HEK293 (cell line): ENCODE measurements around the gene HERC5.

ENCODE experiments used
- CTCF ChIA-PET: fragments of 350-600 bp; formaldehyde crosslinking; extraction: SDS; loops from one replicate; lab custom pipeline; 2021; ENCODE audit warnings: antibody characterized with exemption; lab: Yijun Ruan, JAX
- POLR2A ChIA-PET: fragments of 300-600 bp; formaldehyde crosslinking; extraction: SDS; loops from one replicate; lab custom pipeline; 2020; ENCODE audit warnings: antibody characterized with exemption, inconsistent platforms; lab: Yijun Ruan, JAX
- H3K27ac ChIP-seq: fragments of 200-500 bp; sonication (Bioruptor generic); 2 replicates; pipeline ENCODE4 v1.5.1; 2014; ENCODE audit warnings: low read depth, low read length, control low read depth, inconsistent platforms; ENCODE audit errors: extremely low read depth
- H3K36me3 ChIP-seq, 2 experiments: fragments of 200-500 bp in 1 of 2; sonication (Bioruptor generic) in 1 of 2; 1 replicate in 1 of 2; 2 replicates in 1 of 2; pipeline ENCODE4 v1.5.1; 2014 to 2017; ENCODE audit warnings: inconsistent platforms in 2 of 2, low read length in 2 of 2; ENCODE audit not compliant: control insufficient read depth in 2 of 2, insufficient read depth in 1 of 2
- H3K4me1 ChIP-seq: fragments of 200-500 bp; sonication (Bioruptor generic); 2 replicates; pipeline ENCODE4 v1.5.1; 2014; ENCODE audit warnings: mild to moderate bottlenecking, low read length, inconsistent platforms; ENCODE audit not compliant: control insufficient read depth, insufficient read depth
- H3K4me3 ChIP-seq: 2 replicates; pipeline ENCODE4 v1.5.1; 2011; ENCODE audit warnings: low read depth, mild to moderate bottlenecking, control low read depth, low read length, moderate library complexity
- H3K9me3 ChIP-seq: fragments of 200-500 bp; sonication (Bioruptor generic); 2 replicates; pipeline ENCODE4 v1.5.1; 2014; ENCODE audit warnings: low read depth, low read length, inconsistent platforms; ENCODE audit not compliant: control insufficient read depth, insufficient read depth
- KLF17 ChIP-seq: fragments of 450-650 bp; formaldehyde crosslinking; IDR thresholded peaks from 2 replicates; pipeline ENCODE4 v1.5.1; 2016; ENCODE audit warnings: missing biosample characterization, missing genetic modification characterization
- KLF7 ChIP-seq: fragments of 450-650 bp; formaldehyde crosslinking; IDR thresholded peaks from 2 replicates; pipeline ENCODE4 v1.5.1; 2016; ENCODE audit warnings: missing biosample characterization, missing genetic modification characterization, borderline replicate concordance
- PATZ1 ChIP-seq: fragments of 450-650 bp; formaldehyde crosslinking; IDR thresholded peaks from 2 replicates; pipeline ENCODE4 v1.5.1; 2016; ENCODE audit warnings: missing biosample characterization, missing genetic modification characterization
- PRDM2 ChIP-seq: fragments of 450-650 bp; formaldehyde crosslinking; IDR thresholded peaks from 2 replicates; pipeline ENCODE4 v1.5.1; 2016; ENCODE audit warnings: missing biosample characterization, missing genetic modification characterization, borderline replicate concordance
- SALL2 ChIP-seq: fragments of 450-650 bp; formaldehyde crosslinking; IDR thresholded peaks from 2 replicates; pipeline ENCODE4 v1.5.0; 2017; ENCODE audit warnings: missing biosample characterization, mild to moderate bottlenecking, missing genetic modification characterization, borderline replicate concordance
- SP2 ChIP-seq: fragments of 450-650 bp; formaldehyde crosslinking; IDR thresholded peaks from 2 replicates; pipeline ENCODE4 v1.5.1; 2016; ENCODE audit warnings: missing biosample characterization, missing genetic modification characterization
- YY2 ChIP-seq: fragments of 450-650 bp; formaldehyde crosslinking; IDR thresholded peaks from 2 replicates; pipeline ENCODE4 v1.5.1; 2016; ENCODE audit warnings: missing biosample characterization, missing genetic modification characterization
- ZBTB17 ChIP-seq: fragments of 450-650 bp; formaldehyde crosslinking; IDR thresholded peaks from 2 replicates; pipeline ENCODE4 v1.5.1; 2016; ENCODE audit warnings: missing biosample characterization, missing genetic modification characterization
- ZBTB20 ChIP-seq: fragments of 450-650 bp; formaldehyde crosslinking; IDR thresholded peaks from 2 replicates; pipeline ENCODE4 v1.5.1; 2016; ENCODE audit warnings: missing biosample characterization, missing genetic modification characterization
- ZEB2 ChIP-seq: fragments of 450-650 bp; formaldehyde crosslinking; IDR thresholded peaks from 2 replicates; pipeline ENCODE4 v1.5.1; 2016; ENCODE audit warnings: missing biosample characterization, missing genetic modification characterization
- ZNF114 ChIP-seq: fragments of 450-650 bp; formaldehyde crosslinking; IDR thresholded peaks from 2 replicates; pipeline ENCODE4 v1.5.0; 2017; ENCODE audit warnings: missing biosample characterization, missing genetic modification characterization
- ZNF138 ChIP-seq: fragments of 450-650 bp; formaldehyde crosslinking; IDR thresholded peaks from 2 replicates; pipeline ENCODE4 v1.5.1; 2016; ENCODE audit warnings: missing biosample characterization, missing genetic modification characterization, borderline replicate concordance
- ZNF175 ChIP-seq: fragments of 450-650 bp; formaldehyde crosslinking; IDR thresholded peaks from 2 replicates; pipeline ENCODE4 v1.5.1; 2016; ENCODE audit warnings: missing biosample characterization, missing genetic modification characterization
- ZNF24 ChIP-seq: fragments of 450-650 bp; formaldehyde crosslinking; IDR thresholded peaks from 2 replicates; pipeline ENCODE4 v1.5.1; 2016; ENCODE audit warnings: missing biosample characterization, missing genetic modification characterization
- ZNF280D ChIP-seq: fragments of 450-650 bp; formaldehyde crosslinking; IDR thresholded peaks from 2 replicates; pipeline ENCODE4 v1.5.1; 2016; ENCODE audit warnings: missing biosample characterization, missing genetic modification characterization
- ZNF433 ChIP-seq: fragments of 450-650 bp; formaldehyde crosslinking; IDR thresholded peaks from 2 replicates; pipeline ENCODE4 v1.5.1; 2016; ENCODE audit warnings: missing biosample characterization, missing genetic modification characterization, low read depth
- ZNF623 ChIP-seq: fragments of 450-650 bp; formaldehyde crosslinking; IDR thresholded peaks from 2 replicates; pipeline ENCODE4 v1.5.1; 2016; ENCODE audit warnings: missing biosample characterization, missing genetic modification characterization
- ZNF626 ChIP-seq: fragments of 450-650 bp; sonication (Bioruptor Pico); formaldehyde crosslinking; IDR thresholded peaks from 2 replicates; pipeline ENCODE4 v1.5.1; 2018; ENCODE audit warnings: missing biosample characterization, missing genetic modification characterization, inconsistent platforms
- ZNF654 ChIP-seq: fragments of 450-650 bp; formaldehyde crosslinking; IDR thresholded peaks from 2 replicates; pipeline ENCODE4 v1.5.1; 2016; ENCODE audit warnings: low read depth, missing biosample characterization, missing genetic modification characterization
- ZNF664 ChIP-seq: fragments of 450-650 bp; formaldehyde crosslinking; IDR thresholded peaks from 2 replicates; pipeline ENCODE4 v1.5.1; 2016; ENCODE audit warnings: missing biosample characterization, missing genetic modification characterization
- ZNF707 ChIP-seq: fragments of 450-650 bp; formaldehyde crosslinking; IDR thresholded peaks from 2 replicates; pipeline ENCODE4 v1.5.1; 2016; ENCODE audit warnings: missing biosample characterization, missing genetic modification characterization
- ZNF747 ChIP-seq: fragments of 450-650 bp; formaldehyde crosslinking; IDR thresholded peaks from 2 replicates; pipeline ENCODE4 v1.5.1; 2016; ENCODE audit warnings: missing biosample characterization, missing genetic modification characterization
- ZNF785 ChIP-seq: fragments of 450-650 bp; formaldehyde crosslinking; IDR thresholded peaks from 2 replicates; pipeline ENCODE4 v1.5.1; 2016; ENCODE audit warnings: missing biosample characterization, missing genetic modification characterization

The HERC5 gene

GRCh38 chr4:88458104-88458740, 1.3 kb downstream of the HERC5 start:
- no peak overlapping the region for H3K4me3 ChIP-seq
- POLR2A ChIA-PET = interaction anchor here (1.7 to 2.0 kb wide), 2 partner anchors 79 to 174 kb away, joined by 6 to 12 read pairs; partner anchors contain the start of genes HERC6 and PPM1K
- H3K4me1 ChIP-seq = no peaks in the 10 kb centered on the region
- TF ChIP-seq YY2 (tag by site-specific recombination) (no peak), SALL2 (tag by site-specific recombination) (no peak), ZNF747 (tag by site-specific recombination) (no peak), PRDM2 (tag by site-specific recombination) (no peak), SP2 (tag by site-specific recombination) (no peak), ZNF626 (tag by site-specific recombination) (no peak)
- H3K27ac ChIP-seq = no peak overlapping the region
- CTCF ChIA-PET = no interaction called here
- H3K36me3 ChIP-seq = peaks cover 0 to 16% of the 10 kb centered on the region in 2 experiments; a peak in 2 of 3 replicates
- no peaks in the 10 kb centered on the region for H3K9me3 ChIP-seq

- POLR2A ChIA-PET = interaction anchor here (1.2 kb wide), 1 partner anchor 9 kb away, joined by 3 read pairs; the partner anchor contains the start of gene HERC5
- Histone ChIP-seq H3K4me1 (no peaks in the 10 kb centered on the region), H3K9me3 (no peaks in the 10 kb centered on the region), H3K27ac (no peak overlapping the region), H3K36me3 (peaks cover 0 to 76% of the 10 kb centered on the region in 2 experiments; a peak in 2 of 3 replicates), H3K4me3 (no peak overlapping the region)
- CTCF ChIA-PET = no interaction called here
- no peak for TF ChIP-seq ZBTB20 (tag by site-specific recombination)
- no peak for TF ChIP-seq ZNF138 (tag by site-specific recombination)
- no peak for TF ChIP-seq PATZ1 (tag by site-specific recombination)
- TF ChIP-seq ZEB2 (tag by site-specific recombination) = no peak
- no peak for TF ChIP-seq SP2 (tag by site-specific recombination)
- TF ChIP-seq KLF7 (tag by site-specific recombination) = no peak
- TF ChIP-seq ZNF433 (tag by site-specific recombination) = no peak
- no peak for TF ChIP-seq ZNF623
- no peak for TF ChIP-seq ZNF654 (tag by site-specific recombination)
- no peak for TF ChIP-seq KLF17
- TF ChIP-seq ZNF664 (tag by site-specific recombination) = no peak
- TF ChIP-seq ZNF114 = no peak
- no peak for TF ChIP-seq ZNF280D (tag by site-specific recombination)
- no peak for TF ChIP-seq ZNF175
- TF ChIP-seq ZBTB17 = no peak
- no peak for TF ChIP-seq ZNF707
- no peak for TF ChIP-seq ZNF24 (tag by site-specific recombination)
- TF ChIP-seq ZNF785 = no peak
Observed at GRCh38 chr4:88465653-88466192, 8.8 kb downstream of the HERC5 start.
